Measurements from ENCODE around the gene JOSD2. TPM values are rescaled to one million over a fixed set of nuclear protein-coding genes. Genes with fewer than 3 reads are reported as not detected.

Gene JOSD2
- total RNA-seq, 4 donors from 2014 or later, result 10.8 to 169 (median 36.6) TPM

DNA sequence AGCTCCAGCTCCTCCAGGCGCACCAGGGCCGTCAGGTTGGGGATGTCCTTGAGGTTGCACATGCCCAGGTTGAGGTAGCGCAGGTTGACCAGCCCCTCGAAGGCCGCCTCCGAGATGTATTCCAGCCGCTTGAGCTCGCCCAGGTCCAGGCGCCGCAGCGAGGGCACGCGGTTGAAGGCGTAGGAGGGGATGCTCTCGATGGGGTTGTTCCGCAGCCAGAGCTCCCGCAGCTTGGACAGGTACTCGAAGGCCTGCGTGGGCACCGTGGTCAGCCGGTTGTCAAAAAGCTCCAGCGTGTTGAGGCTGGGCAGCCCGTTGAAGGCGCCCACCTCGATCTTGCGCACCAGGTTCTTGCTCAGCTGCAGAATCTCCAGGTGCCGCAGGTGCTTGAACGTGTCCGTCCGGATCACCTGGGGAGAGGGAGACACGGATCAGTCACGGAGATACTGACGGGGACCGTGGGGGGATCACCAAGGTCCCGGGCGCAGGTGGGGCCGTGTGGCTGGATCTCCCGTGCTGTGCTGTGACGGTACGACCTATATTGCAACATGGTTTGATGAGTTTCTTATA lies 8.1 kb upstream of the JOSD2 start:
- in situ Hi-C loops (cut with MboI; ENCODE audit: low pct_ligation_motif_present in 1 of 4, low pct_unique_long_range_greater_than_20kb in 1 of 4, low sequenced_read_pairs in 3 of 4) (no loop called here), intact Hi-C loops (cut with DNase I; ENCODE audit: low total_unique reads) (no loop called here)
- no peak for TF ChIP-seq POLR2AphosphoS5 (IDR thresholded peaks at IDR 0.05)
- TF ChIP-seq POLR2A (IDR thresholded peaks at IDR 0.05), result no peak
- no peak for TF ChIP-seq CTCF (IDR thresholded peaks at IDR 0.05)
- TF ChIP-seq EP300 (IDR thresholded peaks at IDR 0.05; ENCODE audit: low read depth), result no peak
- Histone ChIP-seq H3K4me3 (no peak overlapping the region), H3K4me1 (no peaks in the 10 kb centered on the region), H3K27ac (no peak overlapping the region), H3K9me3 (no peaks in the 10 kb centered on the region), H3K36me3 (no peaks in the 10 kb centered on the region), H3K27me3 (peaks cover 28% of the 10 kb centered on the region)
- no peak for DNase-seq
- 94% methylated on average over 24 of the region's 40 CpGs; no CpG with 5 or more reads in 1 of the 2 donors for WGBS, 2 donors (ENCODE audit: low coverage in 1 of 2)

DNA sequence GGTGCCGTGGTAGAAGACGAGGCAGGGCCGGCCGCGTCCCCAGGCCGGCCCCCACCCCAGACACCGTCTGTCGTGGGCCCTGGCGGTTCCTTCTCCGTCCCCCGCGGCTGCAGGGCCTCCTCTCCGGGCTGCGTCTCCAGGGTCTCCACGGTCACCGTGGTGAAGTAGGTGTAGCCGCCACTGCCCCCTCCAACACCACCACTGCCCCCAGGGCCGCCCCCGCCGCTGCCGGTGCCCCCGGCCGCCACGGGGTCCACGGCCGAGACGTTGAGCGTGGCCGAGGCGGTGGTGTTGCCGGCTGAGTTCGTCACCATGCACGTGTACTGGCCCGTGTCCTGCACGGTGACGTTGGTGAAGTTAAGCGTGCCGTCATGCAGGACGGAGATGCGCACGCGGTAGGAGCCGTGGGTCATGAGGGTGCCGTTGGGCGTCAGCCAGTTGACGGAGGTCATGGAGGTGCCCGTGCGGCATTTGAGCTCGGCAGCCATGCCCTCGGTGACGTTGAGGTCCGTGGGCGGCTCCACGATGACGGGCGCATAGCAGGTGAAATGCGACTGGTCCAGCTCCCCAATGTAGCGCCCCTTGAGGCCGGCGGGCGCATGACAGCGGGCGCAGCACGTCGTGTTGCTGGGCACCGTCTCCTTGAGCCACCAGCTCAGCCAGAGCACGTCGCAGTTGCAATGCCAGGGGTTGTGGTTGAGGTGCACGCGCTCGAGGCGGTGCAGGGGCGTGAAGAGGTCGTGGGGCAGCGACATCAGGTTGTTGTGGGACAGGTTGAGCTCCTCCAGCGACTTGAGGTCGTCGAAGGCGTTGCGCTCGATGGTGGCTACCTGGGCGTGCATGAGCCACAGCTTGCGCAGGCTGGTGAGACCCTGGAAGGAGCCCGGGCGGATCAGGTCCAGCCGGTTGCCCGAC lies 7.4 kb upstream of the JOSD2 start:
- no peak overlapping the region for H3K27ac ChIP-seq
- no peaks in the 10 kb centered on the region for H3K36me3 ChIP-seq
- TF ChIP-seq CTCF (IDR thresholded peaks at IDR 0.05) (no peak), POLR2AphosphoS5 (IDR thresholded peaks at IDR 0.05) (no peak), POLR2A (IDR thresholded peaks at IDR 0.05) (no peak), EP300 (IDR thresholded peaks at IDR 0.05; ENCODE audit: low read depth) (no peak)
- no peak overlapping the region for H3K4me3 ChIP-seq
- H3K9me3 ChIP-seq, result no peaks in the 10 kb centered on the region
- in situ Hi-C loops (cut with MboI; ENCODE audit: low pct_ligation_motif_present in 1 of 4, low pct_unique_long_range_greater_than_20kb in 1 of 4, low sequenced_read_pairs in 3 of 4), result no loop called here
- H3K27me3 ChIP-seq, result peaks cover 30% of the 10 kb centered on the region
- intact Hi-C loops (cut with DNase I; ENCODE audit: low total_unique reads), result no loop called here
- no peak for DNase-seq
- H3K4me1 ChIP-seq, result no peaks in the 10 kb centered on the region
- WGBS, 2 donors (ENCODE audit: low coverage in 1 of 2), result 95% methylated on average over 85 of the region's 87 CpGs; no CpG with 5 or more reads in 1 of the 2 donors

- no peaks in the 10 kb centered on the region for H3K9me3 ChIP-seq
- DNase-seq, result no peak
- peaks cover 30% of the 10 kb centered on the region for H3K27me3 ChIP-seq
- no peak overlapping the region for H3K4me3 ChIP-seq
- no peaks in the 10 kb centered on the region for H3K4me1 ChIP-seq
- 95% methylated on average over 37 of the region's 37 CpGs; no CpG with 5 or more reads in 1 of the 2 donors for WGBS, 2 donors (ENCODE audit: low coverage in 1 of 2)
- no peak overlapping the region for H3K27ac ChIP-seq
- intact Hi-C loops (cut with DNase I; ENCODE audit: low total_unique reads) (no loop called here), in situ Hi-C loops (cut with MboI; ENCODE audit: low pct_ligation_motif_present in 1 of 4, low pct_unique_long_range_greater_than_20kb in 1 of 4, low sequenced_read_pairs in 3 of 4) (no loop called here)
- TF ChIP-seq POLR2AphosphoS5 (IDR thresholded peaks at IDR 0.05), result no peak
- no peak for TF ChIP-seq CTCF (IDR thresholded peaks at IDR 0.05)
- TF ChIP-seq POLR2A (IDR thresholded peaks at IDR 0.05), result no peak
- no peaks in the 10 kb centered on the region for H3K36me3 ChIP-seq
These were observed 6.7 kb upstream of the JOSD2 start for GRCh38 chr19:50517704-50518075.

DNA sequence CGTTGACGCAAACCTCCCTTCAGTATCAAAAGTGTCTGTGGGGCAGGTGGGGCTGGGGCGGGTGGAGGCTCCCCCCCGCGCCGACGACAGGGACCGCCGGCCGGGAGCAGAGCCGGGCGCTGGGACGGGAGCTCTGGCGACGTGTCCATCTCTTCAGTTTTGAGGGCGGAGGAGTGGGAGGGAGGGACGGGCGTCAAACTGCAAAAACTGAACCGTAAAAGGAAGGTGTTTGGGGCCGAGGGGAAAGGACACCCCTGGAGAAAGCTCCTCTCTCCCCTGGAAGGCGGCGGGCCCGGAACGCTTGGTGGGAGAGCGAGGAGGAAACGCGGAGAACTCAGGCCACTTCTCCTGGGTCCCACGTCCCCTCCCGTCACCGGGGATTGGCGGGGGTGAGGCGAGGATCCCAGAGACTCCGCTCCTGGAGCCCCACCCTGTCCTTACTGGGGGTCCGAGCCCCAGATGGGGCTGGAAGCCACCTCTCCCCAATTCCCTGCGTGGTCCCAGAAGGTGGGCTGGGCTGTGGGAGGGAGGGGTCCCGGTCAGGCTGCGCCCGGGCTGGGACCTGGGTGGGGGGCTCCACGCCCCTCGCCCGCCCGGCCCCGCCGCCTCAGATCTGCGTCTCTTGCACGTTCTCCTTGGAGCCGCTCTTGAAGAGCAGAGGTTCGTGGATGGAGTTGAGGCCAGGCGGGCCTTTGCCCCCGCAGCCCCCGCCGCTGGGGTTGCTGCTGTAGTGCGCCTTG lies 6.1 kb upstream of the JOSD2 start:
- H3K36me3 ChIP-seq, result no peaks in the 10 kb centered on the region
- H3K9me3 ChIP-seq, result no peaks in the 10 kb centered on the region
- H3K27ac ChIP-seq, result no peak overlapping the region
- intact Hi-C loops (cut with DNase I; ENCODE audit: low total_unique reads), result no loop called here
- in situ Hi-C loops (cut with MboI; ENCODE audit: low pct_ligation_motif_present in 1 of 4, low pct_unique_long_range_greater_than_20kb in 1 of 4, low sequenced_read_pairs in 3 of 4), result no loop called here
- H3K4me3 ChIP-seq, result no peak overlapping the region
- WGBS, 2 donors (ENCODE audit: low coverage in 1 of 2), result 33 to 56% methylated on average over 6 to 42 of the region's 53 CpGs
- H3K27me3 ChIP-seq, result peaks cover 30% of the 10 kb centered on the region
- H3K4me1 ChIP-seq, result no peaks in the 10 kb centered on the region
- TF ChIP-seq CTCF (IDR thresholded peaks at IDR 0.05) (no peak), POLR2AphosphoS5 (IDR thresholded peaks at IDR 0.05) (no peak), EP300 (IDR thresholded peaks at IDR 0.05; ENCODE audit: low read depth) (no peak), POLR2A (IDR thresholded peaks at IDR 0.05) (no peak)
- DNase-seq, result no peak

Measured in transverse colon (tissue), 4 donors.